ENCODE data around the gene TTLL7. TPM values are rescaled to one million over a fixed set of nuclear protein-coding genes. Genes with fewer than 3 reads are reported as not detected.
A peak's percentile ranks its signal among the peaks of the same experiment; 100 is the strongest.

The TTLL7 gene
- total and polyA plus RNA-seq, 8 donors, result 1.4 to 50.8 (median 8.5) TPM

DNA sequence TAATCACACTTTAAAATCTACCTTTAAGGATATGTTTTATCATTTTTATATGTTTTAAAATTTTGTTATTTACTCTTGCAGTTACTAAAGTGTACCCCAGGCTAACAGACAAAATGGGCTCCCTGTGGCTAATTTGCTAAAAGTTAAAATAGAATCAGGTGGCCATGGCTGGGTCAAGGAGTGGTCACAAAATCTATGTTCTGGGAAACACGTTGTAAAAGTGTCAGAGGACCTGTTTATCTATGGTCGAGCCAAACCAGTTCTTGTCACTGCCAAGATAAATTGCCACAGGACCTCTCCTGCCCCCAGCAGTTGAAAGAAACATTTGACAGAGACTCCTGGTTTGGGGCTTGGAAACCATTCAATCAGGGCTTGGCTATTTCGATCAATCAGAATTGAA is 21.2 kb upstream of the TTLL7 start:
- H3K9me3 ChIP-seq, result no peaks in the 10 kb centered on the region
- TF ChIP-seq EP300 (IDR thresholded peaks at IDR 0.05) (no peak), POLR2A (IDR thresholded peaks at IDR 0.05) (no peak), CTCF (IDR thresholded peaks at IDR 0.05) (no peak), POLR2AphosphoS5 (IDR thresholded peaks at IDR 0.05) (no peak)
- H3K27ac ChIP-seq, result no peak overlapping the region
- peak in 1 of 2 donors; percentile 69 for DNase-seq
- H3K4me3 ChIP-seq, result no peak overlapping the region
- no peaks in the 10 kb centered on the region for H3K36me3 ChIP-seq
- WGBS, 5 donors, result 9 to 16% (median 13%) methylated on average over 3 of the region's 3 CpGs
- H3K4me1 ChIP-seq, result peaks cover 0 to 9% (median 5%) of the 10 kb centered on the region in 4 donors
- intact Hi-C loops (cut with DNase I; ENCODE audit: low total_unique reads), result no loop called here
- no peaks in the 10 kb centered on the region for H3K27me3 ChIP-seq

DNA sequence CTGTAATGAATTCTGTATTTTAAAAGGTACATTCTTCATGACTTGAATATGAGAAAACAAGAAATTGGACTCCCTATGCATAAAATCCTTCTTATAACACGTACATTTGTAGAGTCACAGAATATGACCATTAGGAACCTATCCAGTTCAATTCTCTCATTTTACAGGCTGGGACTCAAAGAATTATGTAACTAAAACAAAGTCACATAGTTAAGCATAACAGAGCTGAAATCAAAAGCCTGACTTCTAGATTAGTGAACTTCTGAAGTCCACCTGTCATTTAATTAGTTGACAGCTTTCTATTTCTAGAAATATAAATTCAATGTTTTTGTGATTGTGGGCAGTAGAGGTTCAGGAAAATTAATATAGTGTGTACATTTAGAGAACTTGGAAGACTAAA is 20.3 kb upstream of the TTLL7 start:
- intact Hi-C loops (cut with DNase I; ENCODE audit: low total_unique reads), result no loop called here

GRCh38 chr1:84013708-84014107 is 14.8 kb upstream of the TTLL7 start:
- H3K27ac ChIP-seq, result no peak overlapping the region
- no peaks in the 10 kb centered on the region for H3K27me3 ChIP-seq
- no peaks in the 10 kb centered on the region for H3K36me3 ChIP-seq
- DNase-seq, result no peak
- H3K4me1 ChIP-seq, result no peaks in the 10 kb centered on the region
- intact Hi-C loops (cut with DNase I; ENCODE audit: low total_unique reads), result no loop called here
- TF ChIP-seq EP300 (IDR thresholded peaks at IDR 0.05) (no peak), POLR2AphosphoS5 (IDR thresholded peaks at IDR 0.05) (no peak), POLR2A (IDR thresholded peaks at IDR 0.05) (no peak), CTCF (IDR thresholded peaks at IDR 0.05) (no peak)
- no peaks in the 10 kb centered on the region for H3K9me3 ChIP-seq
- H3K4me3 ChIP-seq, result no peak overlapping the region
- WGBS, 5 donors, result 93 to 98% (median 96%) methylated on average over 3 of the region's 3 CpGs

More for the DNA sequence above, 20.3 kb upstream of the TTLL7 start:
- H3K4me1 ChIP-seq, result peaks cover 0 to 9% (median 5%) of the 10 kb centered on the region in 4 donors
- 64 to 80% (median 68%) methylated on average over 1 of the region's 1 CpG for WGBS, 5 donors
- H3K36me3 ChIP-seq, result no peaks in the 10 kb centered on the region
- H3K27ac ChIP-seq, result no peak overlapping the region
- no peak overlapping the region for H3K4me3 ChIP-seq
- H3K27me3 ChIP-seq, result no peaks in the 10 kb centered on the region
- no peaks in the 10 kb centered on the region for H3K9me3 ChIP-seq
- DNase-seq, result no peak
- no peak for TF ChIP-seq POLR2A (IDR thresholded peaks at IDR 0.05)
- TF ChIP-seq EP300 (IDR thresholded peaks at IDR 0.05), result no peak
- TF ChIP-seq POLR2AphosphoS5 (IDR thresholded peaks at IDR 0.05), result no peak
- TF ChIP-seq CTCF (IDR thresholded peaks at IDR 0.05), result no peak

DNA sequence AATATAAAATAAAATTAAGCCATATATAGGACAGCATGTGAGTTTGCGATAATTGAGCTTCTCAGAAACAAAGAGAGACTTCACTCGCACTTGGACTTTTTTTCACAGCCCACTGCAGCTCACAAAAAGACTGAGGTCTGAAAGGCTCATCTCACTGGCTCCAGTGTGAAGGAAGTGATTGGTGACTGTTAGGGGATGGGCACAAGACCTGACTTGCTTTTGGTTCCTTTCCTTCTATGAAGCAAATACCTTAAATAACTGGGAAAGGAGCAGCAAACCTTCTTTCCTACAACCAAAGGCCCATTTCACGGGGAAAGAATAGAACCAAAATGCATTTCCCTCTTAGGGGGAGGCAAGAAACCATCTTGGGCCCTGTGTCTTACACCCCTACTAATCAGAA is 13.1 kb upstream of the TTLL7 start:
- WGBS, 5 donors, result 84 to 97% (median 94%) methylated on average over 3 of the region's 3 CpGs
- TF ChIP-seq CTCF (IDR thresholded peaks at IDR 0.05), result no peak
- intact Hi-C loops (cut with DNase I; ENCODE audit: low total_unique reads), result no loop called here

More for the DNA sequence above, 13.1 kb upstream of the TTLL7 start:
- Histone ChIP-seq H3K27me3 (no peaks in the 10 kb centered on the region), H3K4me3 (no peak overlapping the region), H3K27ac (no peak overlapping the region), H3K9me3 (no peaks in the 10 kb centered on the region), H3K36me3 (no peaks in the 10 kb centered on the region), H3K4me1 (no peaks in the 10 kb centered on the region)
- DNase-seq, result no peak
